Ishikawa (cell line): ENCODE measurements around the gene C1QL4.

Experiments
- CEBPB ChIP-seq: IDR thresholded peaks from 2 replicates; pipeline ENCODE4 v1.6.1; 2012
- CREB1 ChIP-seq: IDR thresholded peaks from 2 replicates; pipeline ENCODE4 v1.6.1; 2012; ENCODE audit warnings: low read depth
- EGR1 ChIP-seq: IDR thresholded peaks from 2 replicates; pipeline ENCODE4 v1.6.1; 2012
- EP300 ChIP-seq: IDR thresholded peaks from 2 replicates; pipeline ENCODE4 v1.6.1; 2012; ENCODE audit warnings: borderline replicate concordance
- FOXM1 ChIP-seq: IDR thresholded peaks from 2 replicates; pipeline ENCODE4 v1.6.1; 2012; ENCODE audit warnings: low read depth, borderline replicate concordance
- NFIC ChIP-seq: IDR thresholded peaks from 2 replicates; pipeline ENCODE4 v1.6.1; 2012
- RAD21 ChIP-seq: IDR thresholded peaks from 2 replicates; pipeline ENCODE4 v1.6.1; 2012; ENCODE audit warnings: low read depth
- TAF1 ChIP-seq: IDR thresholded peaks from 2 replicates; pipeline ENCODE4 v1.6.1; 2012; ENCODE audit warnings: low read depth, mild to moderate bottlenecking
- TCF12 ChIP-seq: IDR thresholded peaks from 2 replicates; pipeline ENCODE4 v1.6.1; 2012; ENCODE audit warnings: low read depth
- TEAD4 ChIP-seq: IDR thresholded peaks from 2 replicates; pipeline ENCODE4 v1.6.1; 2012
- YY1 ChIP-seq: IDR thresholded peaks from 2 replicates; pipeline ENCODE4 v1.6.1; 2012; ENCODE audit warnings: low read depth
- ZBTB7A ChIP-seq: IDR thresholded peaks from 2 replicates; pipeline ENCODE4 v1.6.1; 2012; ENCODE audit warnings: low read depth
- TF ChIP-seq, protein P1 (sequence below): IDR thresholded peaks from 2 replicates; pipeline ENCODE4 v1.6.1; 2012; ENCODE audit warnings: low read depth, mild to moderate bottlenecking
- TF ChIP-seq, protein P2 (sequence below): IDR thresholded peaks from 2 replicates; pipeline ENCODE4 v1.6.1; 2012
- TF ChIP-seq, protein P3 (sequence below): IDR thresholded peaks from 2 replicates; pipeline ENCODE4 v1.6.1; 2012

Gene C1QL4

DNA sequence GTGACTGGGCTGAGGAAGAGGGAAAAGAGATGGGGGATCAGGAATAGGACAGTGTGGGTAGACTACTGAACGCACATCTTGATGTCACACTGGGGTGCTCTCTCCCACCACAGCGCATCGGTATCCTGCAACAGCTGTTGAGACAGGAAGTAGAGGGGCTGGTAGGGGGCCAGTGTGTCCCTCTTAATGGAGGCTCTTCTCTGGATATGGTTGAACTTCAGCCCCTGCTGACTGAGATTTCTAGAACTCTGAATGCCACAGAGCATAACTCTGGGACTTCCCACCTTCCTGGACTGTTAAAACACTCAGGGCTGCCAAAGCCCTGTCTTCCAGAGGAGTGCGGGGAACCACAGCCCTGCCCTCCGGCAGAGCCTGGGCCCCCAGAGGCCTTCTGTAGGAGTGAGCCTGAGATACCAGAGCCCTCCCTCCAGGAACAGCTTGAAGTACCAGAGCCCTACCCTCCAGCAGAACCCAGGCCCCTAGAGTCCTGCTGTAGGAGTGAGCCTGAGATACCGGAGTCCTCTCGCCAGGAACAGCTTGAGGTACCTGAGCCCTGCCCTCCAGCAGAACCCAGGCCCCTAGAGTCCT is 6.9 kb downstream of the C1QL4 start:
- no peak for TF ChIP-seq CEBPB
- TF ChIP-seq CREB1 = no peak
- TF ChIP-seq, protein P1, sequence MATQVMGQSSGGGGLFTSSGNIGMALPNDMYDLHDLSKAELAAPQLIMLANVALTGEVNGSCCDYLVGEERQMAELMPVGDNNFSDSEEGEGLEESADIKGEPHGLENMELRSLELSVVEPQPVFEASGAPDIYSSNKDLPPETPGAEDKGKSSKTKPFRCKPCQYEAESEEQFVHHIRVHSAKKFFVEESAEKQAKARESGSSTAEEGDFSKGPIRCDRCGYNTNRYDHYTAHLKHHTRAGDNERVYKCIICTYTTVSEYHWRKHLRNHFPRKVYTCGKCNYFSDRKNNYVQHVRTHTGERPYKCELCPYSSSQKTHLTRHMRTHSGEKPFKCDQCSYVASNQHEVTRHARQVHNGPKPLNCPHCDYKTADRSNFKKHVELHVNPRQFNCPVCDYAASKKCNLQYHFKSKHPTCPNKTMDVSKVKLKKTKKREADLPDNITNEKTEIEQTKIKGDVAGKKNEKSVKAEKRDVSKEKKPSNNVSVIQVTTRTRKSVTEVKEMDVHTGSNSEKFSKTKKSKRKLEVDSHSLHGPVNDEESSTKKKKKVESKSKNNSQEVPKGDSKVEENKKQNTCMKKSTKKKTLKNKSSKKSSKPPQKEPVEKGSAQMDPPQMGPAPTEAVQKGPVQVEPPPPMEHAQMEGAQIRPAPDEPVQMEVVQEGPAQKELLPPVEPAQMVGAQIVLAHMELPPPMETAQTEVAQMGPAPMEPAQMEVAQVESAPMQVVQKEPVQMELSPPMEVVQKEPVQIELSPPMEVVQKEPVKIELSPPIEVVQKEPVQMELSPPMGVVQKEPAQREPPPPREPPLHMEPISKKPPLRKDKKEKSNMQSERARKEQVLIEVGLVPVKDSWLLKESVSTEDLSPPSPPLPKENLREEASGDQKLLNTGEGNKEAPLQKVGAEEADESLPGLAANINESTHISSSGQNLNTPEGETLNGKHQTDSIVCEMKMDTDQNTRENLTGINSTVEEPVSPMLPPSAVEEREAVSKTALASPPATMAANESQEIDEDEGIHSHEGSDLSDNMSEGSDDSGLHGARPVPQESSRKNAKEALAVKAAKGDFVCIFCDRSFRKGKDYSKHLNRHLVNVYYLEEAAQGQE = no peak
- no peak for TF ChIP-seq TAF1
- TF ChIP-seq, protein P2, sequence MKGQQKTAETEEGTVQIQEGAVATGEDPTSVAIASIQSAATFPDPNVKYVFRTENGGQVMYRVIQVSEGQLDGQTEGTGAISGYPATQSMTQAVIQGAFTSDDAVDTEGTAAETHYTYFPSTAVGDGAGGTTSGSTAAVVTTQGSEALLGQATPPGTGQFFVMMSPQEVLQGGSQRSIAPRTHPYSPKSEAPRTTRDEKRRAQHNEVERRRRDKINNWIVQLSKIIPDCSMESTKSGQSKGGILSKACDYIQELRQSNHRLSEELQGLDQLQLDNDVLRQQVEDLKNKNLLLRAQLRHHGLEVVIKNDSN = no peak
- no peak for TF ChIP-seq ZBTB7A
- no peak for TF ChIP-seq RAD21
- TF ChIP-seq, protein P3, sequence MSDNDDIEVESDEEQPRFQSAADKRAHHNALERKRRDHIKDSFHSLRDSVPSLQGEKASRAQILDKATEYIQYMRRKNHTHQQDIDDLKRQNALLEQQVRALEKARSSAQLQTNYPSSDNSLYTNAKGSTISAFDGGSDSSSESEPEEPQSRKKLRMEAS = no peak
- no peak for TF ChIP-seq FOXM1
- TF ChIP-seq TEAD4 = no peak
- no peak for TF ChIP-seq EP300
- no peak for TF ChIP-seq TCF12
- no peak for TF ChIP-seq YY1
- TF ChIP-seq NFIC = no peak

DNA sequence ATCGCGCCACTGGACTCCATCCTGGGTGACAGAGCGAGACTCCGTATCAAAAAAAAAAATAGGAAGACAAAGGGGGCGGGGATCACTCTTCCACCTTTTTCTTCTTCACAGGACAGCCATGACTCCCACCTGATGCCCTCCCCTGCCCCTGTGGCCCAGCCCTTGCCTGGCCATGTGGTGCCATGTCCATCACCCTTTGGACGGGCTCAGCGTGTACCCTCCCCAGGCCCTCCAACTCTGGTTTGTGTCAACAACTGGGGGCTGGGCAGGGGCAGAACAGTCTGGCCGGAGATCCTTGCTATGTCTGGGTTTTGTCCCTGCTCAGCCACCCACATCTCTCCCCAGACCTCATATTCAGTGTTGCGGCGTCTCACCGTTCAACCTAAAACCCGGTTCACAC is 8.2 kb downstream of the C1QL4 start:
- TF ChIP-seq EGR1 = no peak

DNA sequence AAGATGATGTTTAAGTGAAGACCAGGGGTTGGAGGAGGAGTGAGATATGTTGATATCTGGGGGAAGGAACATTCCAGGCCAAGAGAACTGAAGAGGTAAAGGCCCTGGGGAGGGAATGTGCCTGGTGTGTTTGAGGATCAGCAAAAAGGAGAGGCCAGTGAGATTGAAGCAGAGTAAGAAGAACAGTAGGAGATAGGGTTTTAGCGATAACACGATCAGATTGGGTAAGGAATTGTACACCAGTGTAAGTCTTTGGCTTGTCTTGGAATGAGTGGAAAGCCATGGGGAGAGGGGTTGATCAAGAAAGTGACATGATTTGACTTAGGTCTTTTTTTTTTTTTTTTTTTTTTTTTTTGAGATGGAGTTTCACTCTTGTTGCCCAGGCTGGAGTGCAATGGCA is 9.1 kb downstream of the C1QL4 start:
- TF ChIP-seq, protein P2 = no peak
- TF ChIP-seq RAD21 (no peak), TCF12 (no peak), EGR1 (no peak), EP300 (no peak), TEAD4 (no peak), TAF1 (no peak), NFIC (no peak), YY1 (no peak), FOXM1 (no peak), CREB1 (no peak), CEBPB (no peak), ZBTB7A (no peak)
- TF ChIP-seq, protein P3 = no peak
- TF ChIP-seq, protein P1 = no peak

DNA sequence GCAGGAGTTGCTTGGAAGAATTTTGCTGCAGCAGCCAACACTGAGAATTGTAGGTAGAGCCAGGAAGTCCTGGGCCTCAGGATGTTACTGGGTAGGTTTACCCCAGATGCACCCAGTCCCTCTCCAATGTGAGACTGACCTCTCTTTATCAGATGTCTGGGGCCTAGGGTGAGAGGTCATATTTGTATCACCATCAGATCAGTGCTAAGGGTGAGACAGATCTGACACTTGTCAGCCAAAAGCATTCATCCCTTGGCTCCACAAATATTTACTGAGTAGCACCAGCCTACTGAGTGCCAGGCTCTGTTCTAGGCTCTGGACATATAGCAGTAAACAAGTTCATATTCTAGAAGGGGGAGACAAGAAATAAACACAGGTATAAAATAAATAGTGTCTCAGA is 9.6 kb downstream of the C1QL4 start:
- TF ChIP-seq CREB1 = no peak
- TF ChIP-seq TCF12 = no peak
- no peak for TF ChIP-seq CEBPB
- no peak for TF ChIP-seq YY1
- TF ChIP-seq TAF1 = no peak
- TF ChIP-seq, protein P3 = no peak
- TF ChIP-seq NFIC = no peak
- no peak for TF ChIP-seq EGR1
- TF ChIP-seq EP300 = no peak
- TF ChIP-seq RAD21 = no peak
- TF ChIP-seq, protein P2 = no peak
- no peak for TF ChIP-seq TEAD4
- TF ChIP-seq, protein P1 = no peak
